ENCODE data around the gene CCDC57.
A peak's percentile ranks its signal among the peaks of the same experiment; 100 is the strongest.

The CCDC57 gene

DNA sequence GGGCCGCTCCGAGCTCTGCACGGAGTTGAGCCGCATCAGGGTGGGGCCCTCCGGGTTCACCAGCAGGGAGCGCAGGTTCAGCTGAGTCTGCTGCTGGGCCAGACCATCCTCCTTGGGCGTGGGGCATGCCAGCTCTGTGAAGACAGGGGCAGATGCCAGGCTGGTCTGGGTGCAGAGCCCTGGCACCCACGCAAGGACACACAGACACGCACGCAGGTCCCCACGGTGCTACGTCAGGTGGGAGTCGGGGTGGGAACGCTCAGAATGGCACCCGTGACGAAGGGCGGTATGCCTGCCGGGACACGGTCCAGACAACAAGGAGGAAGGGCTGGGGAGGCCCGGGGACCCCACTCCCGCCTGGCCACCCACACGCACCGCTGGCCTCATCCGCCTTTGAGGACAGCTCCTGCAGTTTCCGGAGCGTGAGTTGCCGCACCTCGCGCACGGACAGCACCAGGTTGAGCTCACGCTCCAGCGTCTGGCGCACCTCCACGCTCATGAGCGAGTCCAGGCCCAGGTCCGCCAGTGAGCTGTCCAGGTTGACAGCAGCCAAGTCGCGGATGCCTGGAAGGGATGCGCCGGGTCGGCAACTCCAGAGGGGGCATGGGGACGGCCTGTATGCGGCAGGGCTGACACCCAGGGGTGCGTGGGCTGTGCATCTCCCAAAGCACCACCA is 131.7 kb downstream of the CCDC57 start:
- no peak for DNase-seq (ENCODE audit: low read depth)

DNA sequence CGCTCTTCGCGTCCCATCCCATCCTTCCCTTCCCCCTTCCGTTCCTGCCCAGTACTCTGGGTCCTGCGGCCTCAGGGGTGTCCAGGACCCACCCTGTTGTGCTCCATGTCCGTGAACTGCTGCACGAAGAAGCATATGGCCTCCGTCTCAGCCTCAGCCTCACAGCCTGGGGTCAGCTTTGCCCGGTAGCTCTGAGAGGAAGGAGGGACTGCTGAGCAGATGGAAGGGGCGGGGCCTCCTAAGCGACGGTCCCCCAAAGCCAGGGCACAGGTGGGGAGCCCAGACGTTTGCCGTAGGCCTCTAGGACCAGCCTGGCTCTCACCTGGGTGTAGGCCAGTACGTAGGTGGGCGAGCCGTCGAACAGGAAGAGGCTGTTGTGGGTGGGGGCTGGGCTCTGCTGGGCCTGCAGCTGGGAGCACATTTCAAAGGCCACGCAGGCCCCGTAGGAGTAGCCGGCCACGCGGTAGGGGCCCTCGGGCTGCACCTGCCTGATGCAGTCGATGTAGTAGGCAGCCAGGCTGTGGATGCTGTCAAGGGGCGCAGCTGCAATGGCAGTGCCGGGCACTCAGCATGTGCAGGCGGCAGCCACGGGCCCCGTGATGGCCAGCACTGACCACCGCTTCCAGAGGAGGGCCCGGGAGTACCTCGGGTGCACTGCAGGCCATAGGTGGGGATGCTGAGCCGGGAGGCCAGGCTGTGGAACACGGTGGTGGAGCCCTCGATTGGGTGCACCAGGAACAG is 132.4 kb downstream of the CCDC57 start:
- DNase-seq (ENCODE audit: low read depth) = no peak

DNA sequence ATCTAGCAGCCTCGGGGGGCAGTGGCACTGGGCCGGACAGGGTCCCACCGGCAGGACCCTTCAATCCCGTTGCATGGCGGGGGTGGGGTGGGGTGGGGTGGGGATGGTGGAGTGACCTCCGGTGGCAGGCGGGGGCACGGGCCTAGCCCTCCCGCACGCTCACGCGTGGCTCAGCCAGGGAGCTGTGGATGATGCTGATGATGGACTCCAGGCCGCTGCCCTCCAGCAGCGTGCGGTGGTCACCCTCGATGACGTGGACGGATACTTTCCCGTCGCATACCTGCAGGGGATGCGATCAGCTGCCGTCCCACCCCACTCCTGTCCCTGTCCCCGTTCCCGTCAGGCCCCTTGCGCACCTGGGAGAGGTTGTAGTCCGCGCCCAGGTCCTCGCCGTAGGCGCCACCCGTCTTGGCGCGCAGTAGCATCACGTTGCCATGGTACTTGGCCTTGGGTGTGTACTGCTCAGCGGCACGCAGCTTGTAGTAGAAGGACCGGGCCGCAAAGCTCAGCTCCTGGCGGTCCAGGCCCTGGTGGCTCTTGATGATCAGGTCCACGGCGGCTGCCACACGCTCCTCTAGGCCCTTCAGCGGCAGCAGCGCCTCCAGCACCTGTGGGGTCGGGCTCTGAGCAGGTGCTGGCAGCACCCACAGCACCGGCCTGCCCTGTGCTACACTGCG is 133.5 kb downstream of the CCDC57 start:
- no peak for DNase-seq (ENCODE audit: low read depth)

DNA sequence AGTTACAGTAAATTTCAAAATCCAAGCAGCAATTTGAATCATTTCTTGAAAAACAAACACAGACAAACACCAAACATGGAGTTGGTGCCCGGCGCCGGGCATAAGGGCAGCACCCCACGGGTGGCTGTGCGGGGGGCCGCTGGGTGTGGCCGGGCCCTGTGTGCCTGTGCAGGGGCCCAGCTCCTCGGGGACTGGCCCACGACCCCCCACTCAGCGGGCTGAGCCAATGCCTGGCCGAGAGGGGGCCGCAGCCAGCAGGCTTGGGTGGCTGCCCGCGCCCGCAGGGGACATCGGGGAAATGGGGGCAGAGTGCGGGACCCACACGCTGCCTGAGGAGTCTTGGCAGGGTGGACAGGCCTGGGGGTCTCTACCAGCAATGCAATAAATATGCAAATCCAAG is 134.2 kb downstream of the CCDC57 start:
- DNase-seq (ENCODE audit: low read depth) = no peak

DNA sequence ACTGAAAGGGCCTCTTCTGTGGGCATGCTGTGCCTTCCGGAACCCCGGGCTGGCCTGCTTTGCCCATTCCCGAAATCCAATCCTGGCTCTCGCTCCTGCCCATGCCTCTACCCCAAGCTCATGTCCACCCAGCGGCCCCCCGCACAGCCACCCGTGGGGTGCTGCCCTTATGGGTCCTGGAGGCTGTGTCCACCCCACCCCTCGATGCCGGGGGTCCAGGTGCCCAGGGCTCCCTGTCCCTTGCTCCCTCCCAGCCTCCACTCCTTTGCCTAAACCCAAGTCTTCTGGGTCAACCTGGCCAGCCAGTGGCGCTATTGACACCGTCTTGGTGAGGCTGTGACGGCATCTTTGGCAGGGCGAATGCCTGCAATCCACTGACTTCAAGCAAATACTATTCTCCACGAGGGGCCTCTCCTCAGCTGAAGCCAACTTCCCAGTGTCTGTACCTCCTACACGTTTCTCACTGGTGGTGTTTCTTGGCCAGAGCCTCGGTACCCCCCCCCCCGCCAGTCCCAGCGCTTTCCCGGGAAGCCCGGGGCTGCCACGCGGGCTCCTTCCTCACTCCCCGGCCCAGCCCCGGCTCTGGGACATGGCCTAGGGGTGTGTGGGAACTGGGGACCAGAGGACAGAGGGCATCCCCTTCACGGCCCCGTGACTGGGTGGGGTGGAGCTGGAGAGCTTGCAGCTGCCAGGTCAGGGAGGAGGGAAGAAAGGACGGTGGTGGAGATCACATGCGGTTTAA is 134.9 kb downstream of the CCDC57 start:
- DNase-seq (ENCODE audit: low read depth) = peak; percentile 21

DNA sequence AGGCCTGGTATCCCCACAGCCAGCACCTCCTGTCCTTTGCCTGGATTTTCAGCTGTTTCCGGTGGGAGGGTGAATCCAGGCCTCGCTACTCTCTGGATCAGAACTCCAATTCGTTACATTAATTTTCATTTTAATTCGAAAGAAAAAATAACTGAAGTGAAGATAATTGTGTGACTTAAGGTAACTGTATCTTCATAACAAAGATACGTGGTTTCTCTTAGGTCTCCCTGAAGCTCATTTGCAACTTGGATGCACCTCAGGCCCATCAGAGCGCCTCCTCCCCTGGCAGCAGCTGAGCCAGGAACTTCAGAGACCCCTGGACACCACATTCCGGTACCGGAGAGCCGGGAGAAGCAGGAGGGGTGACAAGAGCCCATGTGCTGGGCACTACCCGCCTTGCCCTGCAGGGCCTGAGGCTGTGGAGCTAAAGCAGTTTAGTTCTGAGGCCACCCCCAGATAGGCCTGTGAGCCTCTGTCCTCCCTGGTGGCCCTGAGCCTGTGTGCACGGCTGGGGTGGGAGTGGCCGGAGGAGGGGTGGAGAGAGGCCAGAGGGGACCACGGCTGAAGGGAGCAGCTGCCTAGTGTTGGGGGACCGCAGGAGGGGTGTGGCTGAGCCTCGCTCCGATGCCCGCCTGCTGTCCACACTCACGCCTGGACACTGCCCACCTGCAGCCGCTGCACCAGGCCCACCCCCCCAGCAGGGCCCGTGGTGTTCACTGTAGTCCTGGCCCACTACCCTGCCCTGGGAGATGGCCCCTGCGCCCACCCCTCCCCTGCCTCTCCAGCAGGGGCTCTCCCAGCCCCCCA is 135.7 kb downstream of the CCDC57 start:
- no peak for DNase-seq (ENCODE audit: low read depth)

DNA sequence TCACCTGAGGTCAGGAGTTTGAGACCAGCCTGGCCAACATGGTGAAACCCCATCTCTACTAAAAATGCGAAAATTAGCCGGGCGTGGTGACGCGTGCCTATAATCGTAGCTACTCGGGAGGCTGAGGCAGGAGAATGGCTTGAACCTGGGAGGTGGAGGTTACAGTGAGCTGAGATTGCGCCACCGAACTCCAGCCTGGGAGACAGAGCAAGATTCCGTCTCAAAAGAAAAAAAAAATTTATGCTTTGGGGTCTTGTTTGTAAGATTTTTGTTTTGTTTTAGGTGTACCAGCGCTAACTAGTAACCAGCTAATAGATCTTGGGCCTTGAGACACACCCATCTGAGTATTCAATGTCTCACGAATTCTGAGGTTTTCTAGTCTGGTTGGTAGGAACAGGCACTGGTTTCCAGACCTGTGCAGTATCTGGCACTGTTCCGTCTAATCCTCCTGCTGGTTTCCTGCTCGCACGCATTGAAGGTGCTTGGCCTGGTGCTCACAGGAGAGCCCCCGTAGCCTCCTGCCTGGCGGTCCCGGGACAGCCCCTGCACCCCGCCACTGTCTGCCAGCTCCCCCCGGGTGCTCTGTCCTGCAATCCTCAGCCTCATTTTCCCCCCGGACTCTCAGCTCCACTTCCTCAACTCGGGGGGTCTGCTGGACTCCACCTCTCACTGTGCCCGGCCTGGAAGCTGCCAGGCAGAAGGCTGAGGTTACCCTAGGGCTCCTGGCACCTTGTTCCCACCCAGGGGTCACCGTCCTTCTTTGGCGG is 136.4 kb downstream of the CCDC57 start:
- DNase-seq (ENCODE audit: low read depth) = peak; percentile 58

DNA sequence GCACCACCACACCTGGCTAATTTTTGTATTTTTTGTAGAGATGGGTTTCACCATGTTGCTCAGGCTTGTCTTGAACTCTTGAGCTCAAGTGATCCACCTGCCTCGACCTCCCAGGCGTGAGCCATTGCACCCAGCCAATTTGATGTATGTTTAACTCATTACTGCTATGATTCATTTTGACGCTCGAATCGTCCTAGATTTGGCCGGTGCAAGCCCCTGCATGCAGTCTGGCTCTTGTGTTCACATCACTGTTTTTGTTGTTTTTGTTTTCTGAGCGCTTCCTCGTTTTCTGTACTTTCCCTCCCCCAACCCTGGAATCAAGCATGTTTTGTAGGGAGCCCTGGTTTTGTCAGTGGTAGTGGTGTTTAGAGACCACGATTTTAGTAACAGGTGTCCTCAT is 139.2 kb downstream of the CCDC57 start:
- no peak for DNase-seq (ENCODE audit: low read depth)

DNA sequence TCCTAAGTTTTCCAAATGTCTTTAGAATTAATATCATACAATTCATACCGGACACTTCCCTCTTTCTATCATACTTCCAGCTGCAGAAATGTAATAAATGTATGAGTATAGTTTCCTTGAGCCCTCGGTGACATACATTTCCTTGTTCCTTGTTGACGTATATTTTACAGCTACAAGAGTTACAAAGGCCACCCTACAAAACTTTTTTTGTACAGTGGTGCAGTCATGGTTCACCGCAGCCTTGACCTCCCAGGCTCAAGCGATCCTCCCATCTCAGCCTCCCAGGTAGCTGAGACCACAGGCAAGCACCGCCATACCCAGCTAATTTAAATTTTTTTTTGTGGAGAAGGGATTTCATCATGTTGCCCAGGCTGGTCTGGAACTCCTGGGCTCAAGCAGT is 139.8 kb downstream of the CCDC57 start:
- DNase-seq (ENCODE audit: low read depth) = no peak

DNA sequence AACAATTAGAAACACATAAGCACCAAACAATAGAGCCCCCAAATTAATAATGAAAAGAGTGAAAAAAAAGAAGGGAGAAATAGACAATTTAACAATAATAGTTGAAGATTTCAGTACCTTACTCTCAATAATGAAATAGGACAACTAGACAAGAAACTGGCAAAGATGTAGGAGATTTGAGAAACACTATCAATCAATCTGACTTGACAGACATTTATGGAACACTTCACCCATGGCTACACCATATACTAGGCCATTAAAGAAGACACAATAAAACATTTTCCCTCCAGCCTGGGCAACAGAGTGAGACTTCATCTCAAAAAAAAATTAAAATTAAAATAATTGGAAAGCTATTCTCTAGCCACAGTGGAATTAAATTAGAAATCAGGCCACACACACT is 142.0 kb downstream of the CCDC57 start:
- DNase-seq (ENCODE audit: low read depth) = no peak

DNA sequence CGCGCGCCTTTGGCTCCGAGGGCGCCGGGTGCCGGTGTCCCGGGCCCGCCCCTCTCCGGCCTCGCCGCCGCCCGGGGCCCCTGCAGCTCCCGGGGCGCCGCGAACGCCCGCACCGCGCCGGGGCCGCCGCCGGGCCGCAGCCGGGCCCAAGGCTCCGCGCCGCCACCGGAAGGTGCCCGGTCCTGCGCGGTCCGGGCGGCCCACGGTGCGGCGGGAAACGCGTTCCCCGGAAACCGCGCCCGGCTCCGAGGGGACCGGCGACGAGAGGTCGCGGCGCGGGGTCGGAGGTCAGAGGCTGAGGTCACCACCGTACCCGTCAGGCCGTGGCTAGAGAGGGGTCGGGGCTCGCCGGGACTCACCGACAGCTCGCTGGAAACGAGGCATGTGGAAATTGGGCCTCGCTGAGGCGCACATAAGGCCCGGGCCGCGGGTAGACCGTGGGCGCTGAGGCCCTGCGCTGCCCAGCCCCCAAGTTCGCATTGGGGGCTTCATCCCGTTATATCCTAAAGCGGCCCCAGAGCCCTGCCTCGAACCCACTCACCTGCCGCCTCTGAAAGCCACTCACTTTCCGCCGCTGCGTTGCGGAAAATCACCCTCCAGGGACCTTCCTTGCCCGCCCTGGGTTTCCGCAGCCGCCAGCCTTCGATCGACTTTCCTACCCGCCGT is 146.9 kb downstream of the CCDC57 start, which contains the start of gene DUS1L:
Gene DUS1L (minus strand): TSS at position 167 of the 666 bp plus-strand sequence. CDS start 745 bp downstream, outside the sequence.
- peak; percentile 44 for DNase-seq (ENCODE audit: low read depth)

DNA sequence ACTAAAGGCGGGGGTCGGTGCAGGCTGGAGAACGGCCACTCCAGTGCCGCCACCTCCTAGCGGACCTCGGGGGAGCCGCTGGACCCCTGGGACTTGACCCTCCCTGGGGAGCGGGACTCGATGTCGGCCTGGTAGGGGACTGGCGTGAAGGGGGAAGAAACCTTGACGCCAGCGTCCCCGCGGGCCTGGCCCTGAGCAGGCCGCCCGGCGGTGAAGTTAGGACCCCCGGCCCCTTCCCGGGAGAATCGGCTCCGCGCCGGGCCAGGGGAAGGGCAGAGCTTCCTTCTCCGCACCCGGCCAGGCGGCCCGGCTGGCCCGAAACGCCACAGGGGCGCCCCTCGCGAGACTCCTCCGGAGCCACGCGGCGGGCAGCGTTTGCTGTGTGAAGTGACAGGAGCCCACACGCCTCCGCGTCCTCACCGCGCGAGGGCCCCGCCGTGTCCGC is 147.4 kb downstream of the CCDC57 start:
- peak; percentile 11 for DNase-seq (ENCODE audit: low read depth)

DNA sequence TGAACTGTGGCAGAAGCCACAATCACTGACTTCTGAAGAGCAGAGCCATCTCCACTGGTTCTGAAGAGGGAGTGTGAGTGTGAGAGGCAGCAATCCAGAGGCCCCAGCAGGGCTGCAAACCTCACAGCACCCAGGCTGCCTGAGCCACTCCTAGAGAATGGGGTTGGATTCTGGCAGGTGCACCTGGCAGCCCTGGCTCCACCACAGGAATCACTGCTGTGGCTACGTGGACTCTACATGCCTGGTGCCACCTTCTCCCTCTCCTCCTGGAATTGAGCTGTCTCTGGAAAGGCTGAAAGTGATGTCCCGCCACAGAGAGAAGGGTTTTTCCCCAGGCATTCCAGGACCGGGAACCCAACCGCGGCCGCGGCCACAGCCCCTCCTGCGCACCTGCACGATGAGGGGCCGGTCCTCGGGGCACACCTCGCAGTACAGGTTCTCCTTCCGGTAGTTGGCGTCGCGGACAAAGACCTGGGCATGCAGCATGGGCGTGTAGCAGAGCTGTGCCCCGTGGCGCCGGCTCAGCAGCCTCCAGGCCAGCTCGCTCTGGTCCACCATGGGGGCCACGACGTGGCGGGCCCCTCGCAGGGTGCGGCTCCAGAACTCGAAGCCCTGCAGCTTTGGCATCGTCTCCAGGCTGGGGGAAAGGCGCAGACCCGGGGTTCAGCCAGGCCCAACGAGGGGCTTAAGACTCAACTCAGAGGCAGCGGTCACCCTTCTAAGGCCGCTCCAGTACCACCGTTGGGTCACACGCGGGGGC is 148.0 kb downstream of the CCDC57 start:
- no peak for DNase-seq (ENCODE audit: low read depth)

DNA sequence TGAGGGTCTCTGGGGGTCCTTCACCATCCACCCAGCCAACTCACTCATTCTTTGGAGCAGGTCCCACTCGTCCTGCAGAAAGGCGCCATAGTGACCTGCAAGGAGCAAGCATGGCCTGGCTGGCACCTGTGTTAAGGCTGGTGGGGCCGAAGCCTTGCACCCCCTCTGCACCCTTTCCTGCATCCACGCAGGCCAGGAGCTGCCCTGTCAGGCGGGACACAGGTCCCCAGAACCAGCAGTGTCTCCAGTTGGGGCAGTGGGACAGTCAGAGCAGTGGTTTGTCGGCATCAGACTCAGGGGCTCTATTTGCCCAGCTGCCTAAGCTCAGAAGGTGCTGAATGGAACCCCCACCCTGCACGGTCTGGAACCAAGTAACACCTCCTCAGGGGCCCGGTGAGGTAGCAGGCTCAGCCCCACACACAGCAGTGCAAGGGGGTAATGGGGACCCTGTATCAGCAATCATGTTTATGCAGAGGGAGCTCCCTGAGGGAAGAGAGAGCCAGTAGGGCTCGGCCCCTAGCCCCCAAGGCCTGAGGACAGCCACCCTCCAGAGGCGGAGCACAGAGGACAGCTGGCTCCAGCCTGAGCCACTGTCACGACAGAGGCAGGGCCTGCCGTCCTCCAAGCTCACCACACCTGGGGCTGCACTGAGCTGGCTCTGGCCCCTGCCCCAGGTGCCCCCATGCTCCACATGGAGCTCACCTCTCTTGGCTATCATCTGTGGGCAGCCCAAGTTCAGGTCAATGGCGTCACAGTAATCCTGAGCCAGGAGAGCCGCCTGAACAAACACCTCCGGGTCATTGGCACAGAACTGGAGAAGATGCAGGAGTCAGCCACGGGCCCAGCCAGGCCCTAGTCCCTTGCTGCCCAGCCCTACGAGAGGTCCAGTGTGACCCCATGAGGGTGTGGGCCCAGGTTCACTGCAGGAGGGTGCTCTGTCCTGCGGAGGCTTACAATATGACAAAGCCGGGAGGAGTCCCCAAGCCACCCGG is 148.9 kb downstream of the CCDC57 start:
- DNase-seq (ENCODE audit: low read depth) = no peak

DNA sequence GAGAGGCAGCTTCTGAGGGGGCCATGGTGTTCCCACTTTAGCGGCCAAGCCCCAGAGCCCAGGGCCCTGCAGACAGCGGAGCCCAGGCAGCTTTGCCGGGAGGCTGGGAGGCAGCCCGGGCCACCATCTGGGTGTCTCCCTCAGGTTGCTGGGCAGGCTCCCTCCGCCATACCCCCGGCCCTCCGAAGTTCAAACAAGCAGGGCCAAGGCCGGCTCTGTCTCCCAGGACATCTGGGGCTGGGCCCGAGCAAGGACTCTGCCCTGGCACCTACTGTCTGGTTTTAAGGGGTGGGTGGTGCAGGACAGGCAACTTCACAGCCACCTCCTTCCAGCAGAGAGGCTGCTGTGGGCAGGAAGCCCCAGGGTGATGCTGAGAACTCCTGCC is 149.7 kb downstream of the CCDC57 start:
- no peak for DNase-seq (ENCODE audit: low read depth)

DNA sequence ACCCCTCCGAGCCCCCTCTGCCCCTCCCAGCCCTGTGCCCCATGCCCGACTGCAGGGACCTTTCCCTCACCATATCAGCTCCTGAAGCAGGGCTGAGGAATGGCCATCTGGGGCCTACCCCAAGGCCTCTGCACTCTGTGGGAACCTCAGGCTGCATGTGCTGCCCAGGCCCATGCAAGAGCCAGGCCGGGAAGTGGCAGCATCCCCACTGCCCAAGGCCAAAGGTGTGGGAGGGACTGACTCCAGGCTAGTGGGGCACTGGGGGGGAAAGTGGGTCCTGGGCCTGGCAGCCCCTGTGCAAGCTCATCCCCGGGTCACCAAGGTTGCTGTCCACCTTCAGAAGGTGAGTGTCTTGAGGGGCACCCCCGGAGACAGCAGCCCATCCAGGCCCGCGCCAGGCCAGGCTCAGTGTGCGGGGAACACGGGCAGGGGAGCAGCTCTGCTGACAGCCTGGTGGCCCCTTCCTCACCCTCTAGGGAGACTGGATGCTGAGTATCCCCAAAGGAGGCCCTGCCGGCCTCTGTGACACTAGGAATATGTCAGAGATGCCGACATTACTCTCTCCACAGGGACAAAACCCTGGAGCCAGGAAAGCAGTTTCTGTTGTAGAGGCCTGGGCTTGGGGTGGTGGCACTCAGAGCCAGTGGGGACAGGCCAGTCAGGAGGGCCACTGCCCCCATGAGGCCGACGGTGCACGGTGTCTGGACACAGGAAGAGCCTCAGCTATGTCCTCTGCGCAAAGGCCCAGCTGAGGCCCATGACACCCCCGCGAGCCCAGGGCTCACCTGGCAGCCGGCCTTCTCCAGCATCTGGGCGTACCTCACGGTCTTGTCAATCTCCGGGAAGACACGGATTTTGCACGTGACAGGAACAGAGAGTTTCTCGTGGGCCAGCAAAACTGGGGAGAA is 150.3 kb downstream of the CCDC57 start:
- no peak for DNase-seq (ENCODE audit: low read depth)
